ENCODE data around the gene DYNLRB1.

DYNLRB1 gene

GRCh38 chr20:34577061-34577460, 60.8 kb downstream of the DYNLRB1 start:
- no peak overlapping the region for H3K4me2 ChIP-seq (ENCODE audit: low read length)
- TF ChIP-seq, protein P1, sequence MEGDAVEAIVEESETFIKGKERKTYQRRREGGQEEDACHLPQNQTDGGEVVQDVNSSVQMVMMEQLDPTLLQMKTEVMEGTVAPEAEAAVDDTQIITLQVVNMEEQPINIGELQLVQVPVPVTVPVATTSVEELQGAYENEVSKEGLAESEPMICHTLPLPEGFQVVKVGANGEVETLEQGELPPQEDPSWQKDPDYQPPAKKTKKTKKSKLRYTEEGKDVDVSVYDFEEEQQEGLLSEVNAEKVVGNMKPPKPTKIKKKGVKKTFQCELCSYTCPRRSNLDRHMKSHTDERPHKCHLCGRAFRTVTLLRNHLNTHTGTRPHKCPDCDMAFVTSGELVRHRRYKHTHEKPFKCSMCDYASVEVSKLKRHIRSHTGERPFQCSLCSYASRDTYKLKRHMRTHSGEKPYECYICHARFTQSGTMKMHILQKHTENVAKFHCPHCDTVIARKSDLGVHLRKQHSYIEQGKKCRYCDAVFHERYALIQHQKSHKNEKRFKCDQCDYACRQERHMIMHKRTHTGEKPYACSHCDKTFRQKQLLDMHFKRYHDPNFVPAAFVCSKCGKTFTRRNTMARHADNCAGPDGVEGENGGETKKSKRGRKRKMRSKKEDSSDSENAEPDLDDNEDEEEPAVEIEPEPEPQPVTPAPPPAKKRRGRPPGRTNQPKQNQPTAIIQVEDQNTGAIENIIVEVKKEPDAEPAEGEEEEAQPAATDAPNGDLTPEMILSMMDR (IDR thresholded peaks at IDR 0.05; ENCODE audit: low read depth, low read length, poor library complexity, severe bottlenecking), result no peak
- no peak for TF ChIP-seq EZH2phosphoT487 (IDR thresholded peaks at IDR 0.05; ENCODE audit: borderline replicate concordance, low read length)
- H3K9me2 ChIP-seq (replicated peaks; ENCODE audit: control insufficient read depth, low read length), result no peaks in the 10 kb centered on the region
- H4K20me1 ChIP-seq (ENCODE audit: control insufficient read depth, insufficient read depth, low read depth, low read length), result no peaks in the 10 kb centered on the region
- peaks cover 19% of the 10 kb centered on the region for H3K36me3 ChIP-seq (ENCODE audit: control insufficient read depth, low read length)
- no peaks in the 10 kb centered on the region for H3K79me2 ChIP-seq (ENCODE audit: control insufficient read depth, low read length)
- H3K4me1 ChIP-seq (ENCODE audit: control insufficient read depth, low read length), result peaks cover 13% of the 10 kb centered on the region
- no peaks in the 10 kb centered on the region for H3F3A ChIP-seq (ENCODE audit: control insufficient read depth, insufficient read depth)
- no peak overlapping the region for H3K27ac ChIP-seq (ENCODE audit: low read depth, low read length)
- no peak overlapping the region for H3K4me3 ChIP-seq (ENCODE audit: low read length)
- no peaks in the 10 kb centered on the region for H3K27me3 ChIP-seq (ENCODE audit: control insufficient read depth, low read length)
- H3K9me3 ChIP-seq (ENCODE audit: control insufficient read depth, insufficient read depth, low read length), result peaks cover 4% of the 10 kb centered on the region; the same call in 1 of the 2 replicates

GRCh38 chr20:34578025-34578424, 61.8 kb downstream of the DYNLRB1 start:
- H3F3A ChIP-seq (ENCODE audit: control insufficient read depth, insufficient read depth), result no peaks in the 10 kb centered on the region
- no peaks in the 10 kb centered on the region for H4K20me1 ChIP-seq (ENCODE audit: control insufficient read depth, insufficient read depth, low read depth, low read length)
- no peaks in the 10 kb centered on the region for H3K79me2 ChIP-seq (ENCODE audit: control insufficient read depth, low read length)
- H3K9me2 ChIP-seq (replicated peaks; ENCODE audit: control insufficient read depth, low read length), result no peaks in the 10 kb centered on the region
- peaks cover 19% of the 10 kb centered on the region for H3K36me3 ChIP-seq (ENCODE audit: control insufficient read depth, low read length)
- peaks cover 4% of the 10 kb centered on the region; the same call in 1 of the 2 replicates for H3K9me3 ChIP-seq (ENCODE audit: control insufficient read depth, insufficient read depth, low read length)
- no peak overlapping the region for H3K4me2 ChIP-seq (ENCODE audit: low read length)
- no peak overlapping the region for H3K27ac ChIP-seq (ENCODE audit: low read depth, low read length)
- H3K4me1 ChIP-seq (ENCODE audit: control insufficient read depth, low read length), result peaks cover 13% of the 10 kb centered on the region
- H3K27me3 ChIP-seq (ENCODE audit: control insufficient read depth, low read length), result no peaks in the 10 kb centered on the region
- TF ChIP-seq EZH2phosphoT487 (IDR thresholded peaks at IDR 0.05; ENCODE audit: borderline replicate concordance, low read length), result no peak
- TF ChIP-seq, protein P1 (IDR thresholded peaks at IDR 0.05; ENCODE audit: low read depth, low read length, poor library complexity, severe bottlenecking), result no peak
- no peak overlapping the region for H3K4me3 ChIP-seq (ENCODE audit: low read length)

DNA sequence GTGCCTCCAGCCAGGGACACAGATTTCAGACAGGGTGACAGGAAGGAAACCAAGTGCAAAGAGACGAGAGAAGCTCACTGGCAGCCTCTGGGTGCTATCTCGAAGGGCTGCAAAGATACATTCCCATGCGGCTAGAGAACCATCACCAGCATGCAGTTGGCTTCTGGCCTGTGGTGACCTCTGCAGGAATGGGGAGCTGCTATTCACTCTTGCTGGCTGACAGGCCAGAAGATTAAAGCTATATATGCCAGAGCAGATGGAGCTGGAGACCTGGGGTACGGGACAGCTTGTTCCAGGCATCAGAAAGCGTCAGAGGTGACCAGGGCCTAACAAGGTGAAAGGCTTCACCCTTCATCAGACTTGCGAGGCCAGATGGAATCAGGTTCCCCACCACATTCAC, 62.3 kb downstream of the DYNLRB1 start:
- no peak overlapping the region for H3K4me2 ChIP-seq (ENCODE audit: low read length)

More for the DNA sequence above, 62.3 kb downstream of the DYNLRB1 start:
- Histone ChIP-seq H3K79me2 (ENCODE audit: control insufficient read depth, low read length) (no peaks in the 10 kb centered on the region), H3K4me3 (ENCODE audit: low read length) (no peak overlapping the region), H3K27me3 (ENCODE audit: control insufficient read depth, low read length) (no peaks in the 10 kb centered on the region), H3K36me3 (ENCODE audit: control insufficient read depth, low read length) (peaks cover 17% of the 10 kb centered on the region), H3K4me1 (ENCODE audit: control insufficient read depth, low read length) (peaks cover 13% of the 10 kb centered on the region), H3F3A (ENCODE audit: control insufficient read depth, insufficient read depth) (no peaks in the 10 kb centered on the region), H3K9me3 (ENCODE audit: control insufficient read depth, insufficient read depth, low read length) (peaks cover 4% of the 10 kb centered on the region; the same call in 1 of the 2 replicates), H3K27ac (ENCODE audit: low read depth, low read length) (no peak overlapping the region), H3K9me2 (replicated peaks; ENCODE audit: control insufficient read depth, low read length) (no peaks in the 10 kb centered on the region), H4K20me1 (ENCODE audit: control insufficient read depth, insufficient read depth, low read depth, low read length) (no peaks in the 10 kb centered on the region)
- TF ChIP-seq, protein P1 (IDR thresholded peaks at IDR 0.05; ENCODE audit: low read depth, low read length, poor library complexity, severe bottlenecking), result no peak
- TF ChIP-seq EZH2phosphoT487 (IDR thresholded peaks at IDR 0.05; ENCODE audit: borderline replicate concordance, low read length), result no peak
